Upper lobe of left lung (tissue), 4 donors: ENCODE results near the gene S1PR5.

ENCODE experiments used
- CTCF ChIP-seq, 6 experiments: fragments of 450-650 bp in 4 of 6; fragments of 200-600 bp in 2 of 6; sonication (generic) in 2 of 6; IDR thresholded peaks; one replicate each; pipeline ENCODE4 v1.5.1; 2016 to 2019; ENCODE audit warnings: antibody characterized with exemption in 6 of 6
- POLR2A ChIP-seq, 4 donors: fragments of 450-650 bp; IDR thresholded peaks; one replicate each; pipeline ENCODE4 v1.5.1; 2016 to 2017; ENCODE audit warnings: antibody characterized with exemption in 4 of 4, mild to moderate bottlenecking in 2 of 4
- POLR2AphosphoS5 ChIP-seq, 2 donors: sonication (generic); formaldehyde crosslinking; IDR thresholded peaks; one replicate each; pipeline ENCODE4 v1.5.1; 2017; ENCODE audit warnings: antibody characterized with exemption in 2 of 2

- TF ChIP-seq CTCF (IDR thresholded peaks at IDR 0.05) = no peak
- TF ChIP-seq POLR2A (IDR thresholded peaks at IDR 0.05) = no peak
- TF ChIP-seq POLR2AphosphoS5 (IDR thresholded peaks at IDR 0.05) = no peak
These were observed 27.6 kb upstream of the S1PR5 start for GRCh38 chr19:10544753-10545251.
